Measurements from ENCODE around the gene CNKSR1. TPM values are rescaled to one million over a fixed set of nuclear protein-coding genes. Genes with fewer than 3 reads are reported as not detected.

CNKSR1 gene
- polyA plus RNA-seq, 1 of the 3 experiments (the other 2 are of a cell fraction) = 0.49 TPM

- H3K4me3 ChIP-seq (ENCODE audit: low read depth in 2 of 2, low read length in 1 of 2) = peak overlapping the region; percentile 86 to 99
- H3K9me3 ChIP-seq = no peaks in the 10 kb centered on the region
- no peaks in the 10 kb centered on the region for H3K9me2 ChIP-seq
- H3K4me1 ChIP-seq (ENCODE audit: control insufficient read depth in 1 of 2, insufficient read depth in 2 of 2, low read depth in 1 of 2, low read length in 1 of 2) = peaks cover 6 to 17% of the 10 kb centered on the region in 2 experiments; a peak in 2 of 4 replicates
- H2AFZ ChIP-seq (ENCODE audit: low read depth) = peak overlapping the region; percentile 98
- ChIA-PET CTCF (interaction anchor here (0.7 to 3.3 kb wide), 44 partner anchors 8 to 334 kb away, joined by 3 to 28 read pairs (median 4); partner anchors contain the start of genes C1orf232, CNKSR1, SH3BGRL3 and ZNF593), POLR2A (interaction anchor here (0.6 kb wide), 1 partner anchor 74 kb away, joined by 3 read pairs; no protein-coding TSS in a partner anchor)
- H3K36me3 ChIP-seq (replicated peaks in 1 of 2; ENCODE audit: control insufficient read depth in 1 of 2, insufficient read depth in 2 of 2, low read length in 1 of 2) = no peaks in the 10 kb centered on the region
- peak overlapping the region; percentile 84 for H3K9ac ChIP-seq
- H3K79me2 ChIP-seq (ENCODE audit: insufficient read depth) = peaks cover 55% of the 10 kb centered on the region
- TF ChIP-seq YY1 (IDR thresholded peaks at IDR 0.05; ENCODE audit: low read depth) = no peak
- TF ChIP-seq NFIC (IDR thresholded peaks at IDR 0.05; ENCODE audit: borderline replicate concordance) = 0 out of 2 replicates have a peak, but pooled peaks have one; percentile 13
- TF ChIP-seq, protein P1, sequence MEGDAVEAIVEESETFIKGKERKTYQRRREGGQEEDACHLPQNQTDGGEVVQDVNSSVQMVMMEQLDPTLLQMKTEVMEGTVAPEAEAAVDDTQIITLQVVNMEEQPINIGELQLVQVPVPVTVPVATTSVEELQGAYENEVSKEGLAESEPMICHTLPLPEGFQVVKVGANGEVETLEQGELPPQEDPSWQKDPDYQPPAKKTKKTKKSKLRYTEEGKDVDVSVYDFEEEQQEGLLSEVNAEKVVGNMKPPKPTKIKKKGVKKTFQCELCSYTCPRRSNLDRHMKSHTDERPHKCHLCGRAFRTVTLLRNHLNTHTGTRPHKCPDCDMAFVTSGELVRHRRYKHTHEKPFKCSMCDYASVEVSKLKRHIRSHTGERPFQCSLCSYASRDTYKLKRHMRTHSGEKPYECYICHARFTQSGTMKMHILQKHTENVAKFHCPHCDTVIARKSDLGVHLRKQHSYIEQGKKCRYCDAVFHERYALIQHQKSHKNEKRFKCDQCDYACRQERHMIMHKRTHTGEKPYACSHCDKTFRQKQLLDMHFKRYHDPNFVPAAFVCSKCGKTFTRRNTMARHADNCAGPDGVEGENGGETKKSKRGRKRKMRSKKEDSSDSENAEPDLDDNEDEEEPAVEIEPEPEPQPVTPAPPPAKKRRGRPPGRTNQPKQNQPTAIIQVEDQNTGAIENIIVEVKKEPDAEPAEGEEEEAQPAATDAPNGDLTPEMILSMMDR (IDR thresholded peaks at IDR 0.05) = peak; percentile 15
- TF ChIP-seq CHD2 (IDR thresholded peaks at IDR 0.05; ENCODE audit: low read length, partially characterized antibody) = no peak
- peaks cover 6% of the 10 kb centered on the region for H3F3A ChIP-seq (replicated peaks; ENCODE audit: insufficient read depth)
- peak overlapping the region; percentile 92 for H3K4me2 ChIP-seq
- DNase-seq = peak; percentile 40
- WGBS (ENCODE audit: low lambda C conversion rate) = 8% methylated on average over 29 of the region's 30 CpGs
- no peaks in the 10 kb centered on the region for H4K20me1 ChIP-seq (ENCODE audit: insufficient read depth)
- H3K27ac ChIP-seq (ENCODE audit: low read depth in 2 of 2, low read length in 1 of 2) = peak overlapping the region; percentile 72 to 86
- H3K27me3 ChIP-seq (ENCODE audit: insufficient read depth) = no peaks in the 10 kb centered on the region
Observed at GRCh38 chr1:26234644-26235370, 57.5 kb downstream of the CNKSR1 start.

DNA sequence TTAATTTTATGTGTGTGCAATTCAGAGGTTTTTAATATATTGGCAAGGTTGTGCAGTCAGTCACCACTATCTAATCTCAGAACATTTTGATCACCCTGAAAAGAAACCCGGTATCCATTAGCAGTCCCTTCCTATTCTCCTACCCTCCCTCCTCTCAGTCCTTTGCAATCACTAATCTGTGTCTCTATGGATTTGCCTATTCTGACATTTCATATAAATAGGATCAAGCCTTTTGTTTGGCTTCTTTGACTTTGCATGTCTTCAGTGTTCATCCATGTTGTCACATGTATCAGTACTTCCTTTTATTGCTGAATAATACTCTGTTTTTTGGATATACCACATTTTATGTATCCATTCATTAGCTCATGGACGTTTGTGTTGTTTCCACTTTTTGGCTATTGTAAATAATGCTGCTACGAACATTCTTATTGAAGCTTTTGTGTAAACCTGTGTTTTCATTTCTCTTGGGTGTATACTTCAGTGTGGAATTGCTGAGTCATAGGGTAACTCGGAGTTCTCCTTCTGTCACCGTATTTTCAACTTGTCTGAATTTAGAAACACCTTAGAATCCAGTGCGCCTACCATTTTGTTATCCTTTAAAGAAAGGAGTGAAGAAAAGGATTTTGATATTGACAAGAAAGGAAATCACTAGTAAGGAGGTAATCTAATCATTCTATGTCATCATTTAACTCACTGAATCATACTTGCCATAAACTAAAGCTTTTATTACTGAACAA lies 60.1 kb downstream of the CNKSR1 start:
- H3K36me3 ChIP-seq (replicated peaks in 1 of 2; ENCODE audit: control insufficient read depth in 1 of 2, insufficient read depth in 2 of 2, low read length in 1 of 2) = no peaks in the 10 kb centered on the region
- H3K27ac ChIP-seq (ENCODE audit: low read depth in 2 of 2, low read length in 1 of 2) = peak overlapping the region in 1 of 2 experiments; percentile 0; a peak in 1 of 4 replicates
- peak overlapping the region; percentile 26; the same call in 1 of the 2 replicates for H2AFZ ChIP-seq (ENCODE audit: low read depth)
- TF ChIP-seq TAF1 (IDR thresholded peaks at IDR 0.05; ENCODE audit: borderline replicate concordance, low read depth, low read length) (no peak), USF2 (IDR thresholded peaks at IDR 0.05; ENCODE audit: borderline replicate concordance, low read depth, low read length) (no peak), TCF12 (IDR thresholded peaks at IDR 0.05) (no peak), TEAD4 (IDR thresholded peaks at IDR 0.05; ENCODE audit: borderline replicate concordance, insufficient read depth) (no peak), RFX5 (IDR thresholded peaks at IDR 0.05; ENCODE audit: low read length) (no peak), NFIC (IDR thresholded peaks at IDR 0.05; ENCODE audit: borderline replicate concordance) (no peak), EZH2phosphoT487 (IDR thresholded peaks at IDR 0.05; ENCODE audit: borderline replicate concordance, low read depth) (no peak), GABPA (IDR thresholded peaks at IDR 0.05; ENCODE audit: low read depth) (no peak), ELF1 (IDR thresholded peaks at IDR 0.05) (no peak)
- TF ChIP-seq, protein P2, sequence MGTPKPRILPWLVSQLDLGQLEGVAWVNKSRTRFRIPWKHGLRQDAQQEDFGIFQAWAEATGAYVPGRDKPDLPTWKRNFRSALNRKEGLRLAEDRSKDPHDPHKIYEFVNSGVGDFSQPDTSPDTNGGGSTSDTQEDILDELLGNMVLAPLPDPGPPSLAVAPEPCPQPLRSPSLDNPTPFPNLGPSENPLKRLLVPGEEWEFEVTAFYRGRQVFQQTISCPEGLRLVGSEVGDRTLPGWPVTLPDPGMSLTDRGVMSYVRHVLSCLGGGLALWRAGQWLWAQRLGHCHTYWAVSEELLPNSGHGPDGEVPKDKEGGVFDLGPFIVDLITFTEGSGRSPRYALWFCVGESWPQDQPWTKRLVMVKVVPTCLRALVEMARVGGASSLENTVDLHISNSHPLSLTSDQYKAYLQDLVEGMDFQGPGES (IDR thresholded peaks at IDR 0.05; ENCODE audit: low read depth, low read length) = no peak
- ChIA-PET POLR2A (no interaction called here), CTCF (interaction anchor here (0.9 to 2.2 kb wide), 3 partner anchors 23 to 84 kb away, joined by 3 to 10 read pairs (median 5); partner anchors contain the start of gene ZNF593)
- H3K9me3 ChIP-seq = no peaks in the 10 kb centered on the region
- no peak overlapping the region for H3K4me2 ChIP-seq
- H3K79me2 ChIP-seq (ENCODE audit: insufficient read depth) = peaks cover 74% of the 10 kb centered on the region
- no peaks in the 10 kb centered on the region for H4K20me1 ChIP-seq (ENCODE audit: insufficient read depth)
- H3K27me3 ChIP-seq (ENCODE audit: insufficient read depth) = no peaks in the 10 kb centered on the region
- no peak for DNase-seq
- peaks cover 6 to 21% of the 10 kb centered on the region in 2 experiments; a peak in 2 of 4 replicates for H3K4me1 ChIP-seq (ENCODE audit: control insufficient read depth in 1 of 2, insufficient read depth in 2 of 2, low read depth in 1 of 2, low read length in 1 of 2)
- no peak overlapping the region for H3K9ac ChIP-seq
- no peaks in the 10 kb centered on the region for H3K9me2 ChIP-seq
- peaks cover 14% of the 10 kb centered on the region for H3F3A ChIP-seq (replicated peaks; ENCODE audit: insufficient read depth)
- H3K4me3 ChIP-seq (ENCODE audit: low read depth in 2 of 2, low read length in 1 of 2) = no peak overlapping the region
- 77% methylated on average over 6 of the region's 6 CpGs for WGBS (ENCODE audit: low lambda C conversion rate)
